GM23338 (cell line): ENCODE results near the gene RET. TPM values are rescaled to one million over a fixed set of nuclear protein-coding genes. Genes with fewer than 3 reads are reported as not detected.

Experiments used
- ATAC-seq: fragments of 200-7000 bp; cut with Tn5 transposase; 3 replicates; pipeline ENCODE4 v1.9.1; 2020
- DNase-seq: peaks from one replicate; pipeline ENCODE4 v3.0.0-alpha.2; 2015; ENCODE audit warnings: low spot score
- H2AFZ ChIP-seq: fragments of 200-600 bp; sonication (generic); 2 replicates; pipeline ENCODE4 v1.8.0; 2016; ENCODE audit warnings: antibody characterized with exemption, mild to moderate bottlenecking, moderate library complexity
- H3F3A ChIP-seq: fragments of 200-600 bp; sonication (generic); replicated peaks from 2 replicates; pipeline ENCODE4 v1.8.0; 2017; ENCODE audit warnings: antibody characterized with exemption, mixed run types, low read depth
- H3K27ac ChIP-seq: fragments of 200-600 bp; sonication (generic); 2 replicates; pipeline ENCODE4 v1.6.1; 2016; ENCODE audit warnings: low read depth
- H3K27me3 ChIP-seq: fragments of 200-600 bp; sonication (generic); 2 replicates; pipeline ENCODE4 v1.8.0; 2016; ENCODE audit warnings: mild to moderate bottlenecking, mixed run types, moderate library complexity; ENCODE audit not compliant: insufficient read depth
- H3K36me3 ChIP-seq: fragments of 200-600 bp; sonication (generic); 2 replicates; pipeline ENCODE4 v1.8.0; 2016; ENCODE audit warnings: mild to moderate bottlenecking; ENCODE audit not compliant: insufficient read depth
- H3K4me1 ChIP-seq: fragments of 200-600 bp; sonication (generic); 2 replicates; pipeline ENCODE4 v1.8.0; 2016; ENCODE audit warnings: mild to moderate bottlenecking, moderate library complexity; ENCODE audit not compliant: insufficient read depth
- H3K4me2 ChIP-seq: fragments of 200-600 bp; sonication (generic); 2 replicates; pipeline ENCODE4 v1.7.1; 2017; ENCODE audit warnings: mixed run types
- H3K4me3 ChIP-seq: fragments of 200-600 bp; sonication (generic); 2 replicates; pipeline ENCODE4 v1.6.1; 2016; ENCODE audit warnings: mixed run types
- H3K79me2 ChIP-seq: fragments of 200-600 bp; sonication (generic); replicated peaks from 2 replicates; pipeline ENCODE4 v1.8.0; 2017; ENCODE audit warnings: mild to moderate bottlenecking; ENCODE audit not compliant: insufficient read depth
- H3K9me2 ChIP-seq: fragments of 200-600 bp; sonication (generic); 2 replicates; pipeline ENCODE4 v1.8.0; 2017; ENCODE audit not compliant: insufficient read depth
- H4K20me1 ChIP-seq: fragments of 200-600 bp; sonication (generic); replicated peaks from 2 replicates; pipeline ENCODE4 v1.8.0; 2017; ENCODE audit warnings: mild to moderate bottlenecking; ENCODE audit not compliant: insufficient read depth
- H3K27ac Mint-ChIP-seq: 2 replicates; pipeline ENCODE4 v1.8.0; 2020; ENCODE audit warnings: inconsistent platforms, mild to moderate bottlenecking, moderate library complexity, mixed read lengths
- H3K27me3 Mint-ChIP-seq: 3 replicates; pipeline ENCODE4 v1.8.0; 2022; ENCODE audit warnings: low read depth, mild to moderate bottlenecking, moderate library complexity, mixed read lengths, inconsistent platforms; ENCODE audit not compliant: insufficient read depth, poor library complexity
- H3K36me3 Mint-ChIP-seq: 3 replicates; pipeline ENCODE4 v1.8.0; 2021; ENCODE audit warnings: low read depth, mild to moderate bottlenecking, inconsistent platforms, moderate library complexity, mixed read lengths
- H3K4me1 Mint-ChIP-seq: 3 replicates; pipeline ENCODE4 v1.8.0; 2020; ENCODE audit warnings: mild to moderate bottlenecking, inconsistent platforms, mixed read lengths
- H3K4me3 Mint-ChIP-seq: 3 replicates; pipeline ENCODE4 v1.8.0; 2021; ENCODE audit warnings: moderate library complexity, mild to moderate bottlenecking, inconsistent platforms, mixed read lengths
- H3K9me3 Mint-ChIP-seq: 3 replicates; pipeline ENCODE4 v1.8.0; 2020; ENCODE audit warnings: moderate library complexity, mild to moderate bottlenecking, inconsistent platforms, mixed read lengths
- CREB1 ChIP-seq: fragments of 250-450 bp; sonication (Bioruptor Pico); IDR thresholded peaks from 2 replicates; pipeline ENCODE4 v1.5.0; 2020; ENCODE audit warnings: low read depth, mild to moderate bottlenecking, moderate library complexity
- CTCF ChIP-seq, 2 experiments: fragments of 200-600 bp in 1 of 2; sonication (generic) in 1 of 2; conservative IDR thresholded peaks; 2 replicates each; pipeline versions ENCODE4 v1.5.1 to v1.6.1; 2016 to 2017; ENCODE audit warnings: antibody characterized with exemption in 2 of 2, low read depth in 2 of 2, mild to moderate bottlenecking in 2 of 2, moderate library complexity in 1 of 2
- ETS1 ChIP-seq: IDR thresholded peaks from 2 replicates; pipeline ENCODE4 v1.6.1; 2016; ENCODE audit warnings: antibody characterized with exemption
- EZH2 ChIP-seq: fragments of 200-600 bp; sonication (generic); IDR thresholded peaks from one replicate; pipeline ENCODE4 v1.8.0; 2017; ENCODE audit warnings: antibody characterized with exemption, mild to moderate bottlenecking, low read depth; ENCODE audit not compliant: unreplicated experiment
- EZH2phosphoT487 ChIP-seq: fragments of 200-600 bp; sonication (generic); IDR thresholded peaks from one replicate; pipeline ENCODE4 v1.8.1; 2018; ENCODE audit warnings: antibody characterized with exemption; ENCODE audit not compliant: unreplicated experiment
- JUNB ChIP-seq: IDR thresholded peaks from one replicate; pipeline ENCODE4 v1.6.1; 2016; ENCODE audit warnings: antibody characterized with exemption; ENCODE audit not compliant: unreplicated experiment
- NANOG ChIP-seq: IDR thresholded peaks from 2 replicates; pipeline ENCODE4 v1.6.1; 2016; ENCODE audit warnings: antibody characterized with exemption, borderline replicate concordance
- POLR2AphosphoS5 ChIP-seq: IDR thresholded peaks from 2 replicates; pipeline ENCODE4 v1.6.1; 2016; ENCODE audit warnings: antibody characterized with exemption, low read depth
- REST ChIP-seq: IDR thresholded peaks from one replicate; pipeline ENCODE4 v1.6.1; 2018; ENCODE audit warnings: antibody characterized with exemption; ENCODE audit not compliant: unreplicated experiment
- STAT1 ChIP-seq: IDR thresholded peaks from one replicate; pipeline ENCODE4 v1.6.1; 2016; ENCODE audit warnings: antibody characterized with exemption; ENCODE audit not compliant: unreplicated experiment
- ZNF114 ChIP-seq: fragments of 250-450 bp; sonication (Bioruptor Pico); IDR thresholded peaks from 2 replicates; pipeline ENCODE4 v1.5.0; 2020; ENCODE audit warnings: mild to moderate bottlenecking, moderate library complexity
- ZNF331 ChIP-seq: fragments of 250-450 bp; sonication (Bioruptor Pico); IDR thresholded peaks from 2 replicates; pipeline ENCODE4 v1.5.0; 2020; ENCODE audit warnings: low read depth, mild to moderate bottlenecking, moderate library complexity
- polyA plus RNA-seq: library from polyadenylated mRNA; unstranded; fragments of >200 nt; fragmentation: Nextera tagmentation; extraction: Ambion mirVana; gene quantifications from 2 replicates; pipeline ENCODE4 v1.2.1, GENCODE V29; 2016
- total RNA-seq: library from RNA; depleted of rRNA; stranded (reverse); fragments of >200 nt; shearing (Covaris generic); gene quantifications from 2 replicates; pipeline ENCODE4 v1.2.3, GENCODE V29; 2014
- TF ChIP-seq, protein P1 (sequence below): fragments of 250-450 bp; sonication (Bioruptor Pico); IDR thresholded peaks from 2 replicates; pipeline ENCODE4 v1.5.0; 2020; ENCODE audit warnings: mild to moderate bottlenecking, moderate library complexity

Gene RET
- total and polyA plus RNA-seq, 2 experiments from 2014 or later, result 5.5 to 9.8 TPM

DNA sequence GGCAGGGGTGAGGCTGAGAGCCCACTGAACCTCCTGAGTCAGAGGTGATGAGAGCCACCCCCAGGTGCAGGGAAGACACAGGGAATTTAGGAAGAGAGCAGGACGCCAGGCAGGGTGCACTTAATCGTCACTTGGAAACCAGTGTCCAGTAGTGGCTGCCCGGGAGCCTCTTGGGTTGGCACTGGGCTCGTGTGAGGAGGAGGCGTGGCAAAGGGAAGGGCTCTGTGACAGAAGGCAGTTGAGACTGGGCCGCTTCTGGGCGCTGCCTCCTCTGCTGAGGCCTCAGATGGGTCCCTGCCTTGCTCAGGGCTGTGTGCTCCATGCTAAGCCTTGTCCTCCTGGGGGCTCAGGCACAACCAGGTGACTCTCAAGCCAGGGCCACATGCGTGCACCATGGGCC lies 13.3 kb downstream of the RET start:
- no peak overlapping the region for H3K4me3 Mint-ChIP-seq

More for the DNA sequence above, 13.3 kb downstream of the RET start:
- TF ChIP-seq CREB1 (CRISPR knock-in tag) (no peak), ETS1 (no peak), EZH2 (no peak), ZNF331 (CRISPR knock-in tag) (no peak), EZH2phosphoT487 (no peak), NANOG (no peak), JUNB (no peak), ZNF114 (CRISPR knock-in tag) (no peak), CTCF (conservative IDR thresholded peaks at IDR 0.05; ENCODE audit: low read depth in 2 of 2) (no peak), STAT1 (no peak), POLR2AphosphoS5 (no peak), REST (no peak)
- TF ChIP-seq, protein P1, sequence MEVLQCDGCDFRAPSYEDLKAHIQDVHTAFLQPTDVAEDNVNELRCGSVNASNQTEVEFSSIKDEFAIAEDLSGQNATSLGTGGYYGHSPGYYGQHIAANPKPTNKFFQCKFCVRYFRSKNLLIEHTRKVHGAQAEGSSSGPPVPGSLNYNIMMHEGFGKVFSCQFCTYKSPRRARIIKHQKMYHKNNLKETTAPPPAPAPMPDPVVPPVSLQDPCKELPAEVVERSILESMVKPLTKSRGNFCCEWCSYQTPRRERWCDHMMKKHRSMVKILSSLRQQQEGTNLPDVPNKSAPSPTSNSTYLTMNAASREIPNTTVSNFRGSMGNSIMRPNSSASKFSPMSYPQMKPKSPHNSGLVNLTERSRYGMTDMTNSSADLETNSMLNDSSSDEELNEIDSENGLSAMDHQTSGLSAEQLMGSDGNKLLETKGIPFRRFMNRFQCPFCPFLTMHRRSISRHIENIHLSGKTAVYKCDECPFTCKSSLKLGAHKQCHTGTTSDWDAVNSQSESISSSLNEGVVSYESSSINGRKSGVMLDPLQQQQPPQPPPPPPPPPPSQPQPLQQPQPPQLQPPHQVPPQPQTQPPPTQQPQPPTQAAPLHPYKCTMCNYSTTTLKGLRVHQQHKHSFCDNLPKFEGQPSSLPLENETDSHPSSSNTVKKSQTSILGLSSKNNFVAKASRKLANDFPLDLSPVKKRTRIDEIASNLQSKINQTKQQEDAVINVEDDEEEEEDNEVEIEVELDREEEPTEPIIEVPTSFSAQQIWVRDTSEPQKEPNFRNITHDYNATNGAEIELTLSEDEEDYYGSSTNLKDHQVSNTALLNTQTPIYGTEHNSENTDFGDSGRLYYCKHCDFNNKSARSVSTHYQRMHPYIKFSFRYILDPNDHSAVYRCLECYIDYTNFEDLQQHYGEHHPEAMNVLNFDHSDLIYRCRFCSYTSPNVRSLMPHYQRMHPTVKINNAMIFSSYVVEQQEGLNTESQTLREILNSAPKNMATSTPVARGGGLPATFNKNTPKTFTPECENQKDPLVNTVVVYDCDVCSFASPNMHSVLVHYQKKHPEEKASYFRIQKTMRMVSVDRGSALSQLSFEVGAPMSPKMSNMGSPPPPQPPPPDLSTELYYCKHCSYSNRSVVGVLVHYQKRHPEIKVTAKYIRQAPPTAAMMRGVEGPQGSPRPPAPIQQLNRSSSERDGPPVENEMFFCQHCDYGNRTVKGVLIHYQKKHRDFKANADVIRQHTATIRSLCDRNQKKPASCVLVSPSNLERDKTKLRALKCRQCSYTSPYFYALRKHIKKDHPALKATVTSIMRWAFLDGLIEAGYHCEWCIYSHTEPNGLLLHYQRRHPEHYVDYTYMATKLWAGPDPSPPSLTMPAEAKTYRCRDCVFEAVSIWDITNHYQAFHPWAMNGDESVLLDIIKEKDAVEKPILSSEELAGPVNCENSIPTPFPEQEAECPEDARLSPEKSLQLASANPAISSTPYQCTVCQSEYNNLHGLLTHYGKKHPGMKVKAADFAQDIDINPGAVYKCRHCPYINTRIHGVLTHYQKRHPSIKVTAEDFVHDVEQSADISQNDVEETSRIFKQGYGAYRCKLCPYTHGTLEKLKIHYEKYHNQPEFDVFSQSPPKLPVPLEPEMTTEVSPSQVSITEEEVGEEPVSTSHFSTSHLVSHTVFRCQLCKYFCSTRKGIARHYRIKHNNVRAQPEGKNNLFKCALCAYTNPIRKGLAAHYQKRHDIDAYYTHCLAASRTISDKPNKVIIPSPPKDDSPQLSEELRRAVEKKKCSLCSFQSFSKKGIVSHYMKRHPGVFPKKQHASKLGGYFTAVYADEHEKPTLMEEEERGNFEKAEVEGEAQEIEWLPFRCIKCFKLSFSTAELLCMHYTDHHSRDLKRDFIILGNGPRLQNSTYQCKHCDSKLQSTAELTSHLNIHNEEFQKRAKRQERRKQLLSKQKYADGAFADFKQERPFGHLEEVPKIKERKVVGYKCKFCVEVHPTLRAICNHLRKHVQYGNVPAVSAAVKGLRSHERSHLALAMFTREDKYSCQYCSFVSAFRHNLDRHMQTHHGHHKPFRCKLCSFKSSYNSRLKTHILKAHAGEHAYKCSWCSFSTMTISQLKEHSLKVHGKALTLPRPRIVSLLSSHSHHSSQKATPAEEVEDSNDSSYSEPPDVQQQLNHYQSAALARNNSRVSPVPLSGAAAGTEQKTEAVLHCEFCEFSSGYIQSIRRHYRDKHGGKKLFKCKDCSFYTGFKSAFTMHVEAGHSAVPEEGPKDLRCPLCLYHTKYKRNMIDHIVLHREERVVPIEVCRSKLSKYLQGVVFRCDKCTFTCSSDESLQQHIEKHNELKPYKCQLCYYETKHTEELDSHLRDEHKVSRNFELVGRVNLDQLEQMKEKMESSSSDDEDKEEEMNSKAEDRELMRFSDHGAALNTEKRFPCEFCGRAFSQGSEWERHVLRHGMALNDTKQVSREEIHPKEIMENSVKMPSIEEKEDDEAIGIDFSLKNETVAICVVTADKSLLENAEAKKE (CRISPR knock-in tag), result no peak
- Histone ChIP-seq H3K79me2 (no peaks in the 10 kb centered on the region), H3F3A (no peaks in the 10 kb centered on the region), H3K4me2 (no peak overlapping the region), H3K27ac (no peak overlapping the region), H3K36me3 (no peaks in the 10 kb centered on the region), H3K4me1 (0 out of 2 replicates have a peak, but pooled peaks cover 3% of the 10 kb centered on the region), H3K9me2 (no peaks in the 10 kb centered on the region), H4K20me1 (no peaks in the 10 kb centered on the region), H3K27me3 (no peaks in the 10 kb centered on the region), H3K4me3 (no peak overlapping the region), H2AFZ (no peak overlapping the region)
- H3K27ac Mint-ChIP-seq, result no peak overlapping the region
- peaks cover 10% of the 10 kb centered on the region for H3K27me3 Mint-ChIP-seq
- no peaks in the 10 kb centered on the region; the same call in 2 of the 3 replicates for H3K36me3 Mint-ChIP-seq
- H3K9me3 Mint-ChIP-seq, result no peaks in the 10 kb centered on the region
- ATAC-seq, result no peak
- no peak for DNase-seq
- H3K4me1 Mint-ChIP-seq, result peaks cover 21% of the 10 kb centered on the region
